PC-9 (cell line): ENCODE data around the gene FGF4. TPM values are rescaled to one million over a fixed set of nuclear protein-coding genes. Genes with fewer than 3 reads are reported as not detected.

ENCODE experiments used
- BruUV-seq: library from RNA; stranded (reverse); fragments of 400-500 nt; replicated peaks from 2 replicates; lab custom pipeline; 2021; lab: Mats Ljungman, UMichigan
- CTCF ChIA-PET: fragments of 300-600 bp; sonication (Branson Sonifier 250); formaldehyde crosslinking; loops from one replicate; lab custom pipeline; 2022; ENCODE audit warnings: antibody characterized with exemption; lab: Charles Lee
- POLR2A ChIA-PET: fragments of 300-600 bp; sonication (Branson Sonifier 250); formaldehyde crosslinking; loops from one replicate; lab custom pipeline; 2022; ENCODE audit warnings: antibody characterized with exemption; ENCODE audit not compliant: unreplicated experiment; lab: Charles Lee
- DNase-seq, 2 experiments: peaks; one replicate each; pipeline versions ENCODE4 v3.0.0 to v3.0.0-alpha.2; 2015 to 2022; ENCODE audit warnings: mixed read lengths in 1 of 2
- H2AFZ ChIP-seq: fragments of 200-600 bp; sonication (generic); 2 replicates; pipeline ENCODE4 v1.8.1; 2017; ENCODE audit warnings: antibody characterized with exemption
- H3F3A ChIP-seq: fragments of 200-600 bp; sonication (generic); 2 replicates; pipeline ENCODE4 v1.8.1; 2017; ENCODE audit warnings: antibody characterized with exemption, mild to moderate bottlenecking, low read depth; ENCODE audit not compliant: insufficient read depth
- H3K27ac ChIP-seq: fragments of 200-600 bp; sonication (generic); 2 replicates; pipeline ENCODE4 v1.6.1; 2016; ENCODE audit warnings: mixed run types
- H3K27me3 ChIP-seq: fragments of 200-600 bp; sonication (generic); 2 replicates; pipeline ENCODE4 v1.6.1; 2016; ENCODE audit warnings: low read depth, mixed run types; ENCODE audit not compliant: insufficient read depth
- H3K36me3 ChIP-seq: fragments of 200-600 bp; sonication (generic); 2 replicates; pipeline ENCODE4 v1.6.1; 2016; ENCODE audit warnings: low read depth, mixed run types
- H3K4me1 ChIP-seq: fragments of 200-600 bp; sonication (generic); replicated peaks from 2 replicates; pipeline ENCODE4 v1.6.1; 2016; ENCODE audit warnings: mixed run types; ENCODE audit not compliant: insufficient read depth
- H3K4me2 ChIP-seq: fragments of 200-600 bp; sonication (generic); 2 replicates; pipeline ENCODE4 v1.6.1; 2017; ENCODE audit warnings: mixed run types
- H3K4me3 ChIP-seq: fragments of 200-600 bp; sonication (generic); 2 replicates; pipeline ENCODE4 v1.6.1; 2016; ENCODE audit warnings: mixed run types
- H3K79me2 ChIP-seq: fragments of 200-600 bp; sonication (generic); 2 replicates; pipeline ENCODE4 v1.6.1; 2017; ENCODE audit warnings: low read depth, mixed run types
- H3K9me2 ChIP-seq: fragments of 200-600 bp; sonication (generic); 2 replicates; pipeline ENCODE4 v1.8.1; 2017; ENCODE audit warnings: mild to moderate bottlenecking; ENCODE audit not compliant: insufficient read depth
- H3K9me3 ChIP-seq: fragments of 200-600 bp; sonication (generic); 2 replicates; pipeline ENCODE4 v1.8.1; 2016; ENCODE audit warnings: low read depth; ENCODE audit not compliant: insufficient read depth
- H4K20me1 ChIP-seq: fragments of 200-600 bp; sonication (generic); 2 replicates; pipeline ENCODE4 v1.8.1; 2017; ENCODE audit not compliant: insufficient read depth
- CTCF ChIP-seq: fragments of 200-600 bp; sonication (generic); conservative IDR thresholded peaks from 2 replicates; pipeline ENCODE4 v1.6.1; 2017; ENCODE audit warnings: mixed run types, antibody characterized with exemption, mild to moderate bottlenecking, moderate library complexity
- EZH2 ChIP-seq: fragments of 200-600 bp; sonication (generic); IDR thresholded peaks from 2 replicates; pipeline ENCODE4 v1.8.0; 2017; ENCODE audit warnings: antibody characterized with exemption, low read depth
- intact Hi-C: fragments of 100-400 bp; cut with micrococcal nuclease; formaldehyde crosslinking; loops from one replicate; pipeline ENCODE4 v1.10.0; 2022; ENCODE audit not compliant: unreplicated experiment
- total RNA-seq: library from RNA; stranded (reverse); gene quantifications from 2 replicates; pipeline ENCODE4 v1.2.3, GENCODE V29; 2021

Gene FGF4
- total RNA-seq, 1 experiment from 2014 or later = not detected

- POLR2A ChIA-PET = no interaction called here
- no peaks in the 10 kb centered on the region for H4K20me1 ChIP-seq
- H3K36me3 ChIP-seq = no peaks in the 10 kb centered on the region
- no TSS peak for BruUV-seq
- H3K27ac ChIP-seq = no peak overlapping the region
- no peak overlapping the region for H3K4me3 ChIP-seq
- no peaks in the 10 kb centered on the region for H3K9me3 ChIP-seq
- CTCF ChIA-PET = interaction anchor here (0.6 kb wide), 1 partner anchor 23 kb away, joined by 4 read pairs; no protein-coding TSS in a partner anchor
- intact Hi-C loops = loop anchor here (10.0 kb wide), 1 partner anchor 390 kb away; no protein-coding TSS in a partner anchor
- no peaks in the 10 kb centered on the region for H3K9me2 ChIP-seq
- H3F3A ChIP-seq = peaks cover 17% of the 10 kb centered on the region; the same call in 1 of the 2 replicates
- no peak for DNase-seq
- H3K4me1 ChIP-seq = peaks cover 13% of the 10 kb centered on the region
- TF ChIP-seq EZH2 = no peak
- no peak for TF ChIP-seq CTCF
- no peaks in the 10 kb centered on the region for H3K27me3 ChIP-seq
- no peak overlapping the region for H2AFZ ChIP-seq
- no peak overlapping the region for H3K4me2 ChIP-seq
- no peaks in the 10 kb centered on the region for H3K79me2 ChIP-seq
These were observed 29.8 kb upstream of the FGF4 start for GRCh38 chr11:69804769-69805508.

- H3K4me1 ChIP-seq = peaks cover 13% of the 10 kb centered on the region
- TF ChIP-seq CTCF = no peak
- TF ChIP-seq EZH2 = no peak
- no peak overlapping the region for H2AFZ ChIP-seq
- no peaks in the 10 kb centered on the region for H3K27me3 ChIP-seq
- no peak overlapping the region for H3K4me3 ChIP-seq
- intact Hi-C loops = loop anchor here (10.0 kb wide), 1 partner anchor 391 kb away; no protein-coding TSS in a partner anchor
- no TSS peak for BruUV-seq
- no peaks in the 10 kb centered on the region for H3K36me3 ChIP-seq
- H3K27ac ChIP-seq = no peak overlapping the region
- ChIA-PET POLR2A (no interaction called here), CTCF (no interaction called here)
- no peaks in the 10 kb centered on the region for H3K9me3 ChIP-seq
- no peaks in the 10 kb centered on the region for H3K9me2 ChIP-seq
- H4K20me1 ChIP-seq = no peaks in the 10 kb centered on the region
- H3K79me2 ChIP-seq = no peaks in the 10 kb centered on the region
- no peak overlapping the region for H3K4me2 ChIP-seq
- no peak for DNase-seq
- H3F3A ChIP-seq = peaks cover 18% of the 10 kb centered on the region; the same call in 1 of the 2 replicates
These were observed 28.6 kb upstream of the FGF4 start for GRCh38 chr11:69803604-69804218.

GRCh38 chr11:69803022-69803421 is 27.9 kb upstream of the FGF4 start:
- H3K27me3 ChIP-seq = no peaks in the 10 kb centered on the region
- no peaks in the 10 kb centered on the region for H3K9me2 ChIP-seq
- CTCF ChIA-PET = no interaction called here
- no peak overlapping the region for H3K4me2 ChIP-seq
- H3K9me3 ChIP-seq = no peaks in the 10 kb centered on the region
- H3K4me3 ChIP-seq = no peak overlapping the region
- peaks cover 19% of the 10 kb centered on the region; the same call in 1 of the 2 replicates for H3F3A ChIP-seq
- intact Hi-C loops = loop anchor here (10.0 kb wide), 1 partner anchor 392 kb away; no protein-coding TSS in a partner anchor
- H2AFZ ChIP-seq = no peak overlapping the region
- BruUV-seq = no TSS peak
- H3K27ac ChIP-seq = no peak overlapping the region
- no peaks in the 10 kb centered on the region for H3K36me3 ChIP-seq
- TF ChIP-seq EZH2 (no peak), CTCF (no peak)
- no peaks in the 10 kb centered on the region for H4K20me1 ChIP-seq
- POLR2A ChIA-PET = no interaction called here
- H3K79me2 ChIP-seq = no peaks in the 10 kb centered on the region
- DNase-seq = no peak
- H3K4me1 ChIP-seq = peaks cover 9% of the 10 kb centered on the region
